Activated CD8-positive, alpha-beta T cell treated with anti-CD3 and anti-CD28 coated beads for 36 hours (primary cell): Measurements from ENCODE around the gene PSMC1. TPM values are rescaled to one million over a fixed set of nuclear protein-coding genes. Genes with fewer than 3 reads are reported as not detected.

Experiments
- ATAC-seq: fragments of 200-7000 bp; cut with Tn5 transposase; one replicate; pipeline ENCODE4 v1.10.0; 2021; ENCODE audit warnings: mild to moderate bottlenecking, moderate library complexity
- CTCF ChIA-PET: fragments of 350-600 bp; sonication (Branson Sonifier 250); formaldehyde crosslinking; loops from one replicate; lab custom pipeline; 2021; ENCODE audit warnings: antibody characterized with exemption; lab: Charles Lee
- POLR2A ChIA-PET: fragments of 350-600 bp; sonication (Branson Sonifier 250); formaldehyde crosslinking; loops from one replicate; lab custom pipeline; 2021; ENCODE audit warnings: antibody characterized with exemption; lab: Charles Lee
- DNase-seq: peaks from one replicate; pipeline ENCODE4 v3.0.0-alpha.2; 2020
- H3K27ac Mint-ChIP-seq: one replicate; pipeline ENCODE4 v1.8.0; 2021; ENCODE audit warnings: mild to moderate bottlenecking, mixed read lengths
- H3K27me3 Mint-ChIP-seq: one replicate; pipeline ENCODE4 v1.8.0; 2021; ENCODE audit warnings: mixed read lengths
- H3K36me3 Mint-ChIP-seq: one replicate; pipeline ENCODE4 v1.8.0; 2021; ENCODE audit warnings: low read depth, mixed read lengths
- H3K4me1 Mint-ChIP-seq: one replicate; pipeline ENCODE4 v1.8.0; 2021; ENCODE audit warnings: low read depth, mixed read lengths
- H3K4me3 Mint-ChIP-seq: one replicate; pipeline ENCODE4 v1.8.0; 2021; ENCODE audit warnings: mild to moderate bottlenecking, moderate library complexity, mixed read lengths
- H3K9me3 Mint-ChIP-seq: one replicate; pipeline ENCODE4 v1.8.0; 2021; ENCODE audit warnings: mixed read lengths
- intact Hi-C: fragments of 100-400 bp; cut with micrococcal nuclease; formaldehyde crosslinking; loops from one replicate; pipeline ENCODE4 v1.10.0; 2022
- total RNA-seq, 2 experiments: library from RNA; stranded (reverse); gene quantifications; one replicate each; pipeline ENCODE4 v1.2.3, GENCODE V29; 2021
- TF ChIP-seq, protein P1 (sequence below): fragments of 200-600 bp; IDR thresholded peaks from one replicate; pipeline ENCODE4 v1.8.0; 2022; ENCODE audit warnings: antibody characterized with exemption, mild to moderate bottlenecking

PSMC1 gene
- total RNA-seq, 2 experiments from 2014 or later, result 101 to 105 TPM

DNA sequence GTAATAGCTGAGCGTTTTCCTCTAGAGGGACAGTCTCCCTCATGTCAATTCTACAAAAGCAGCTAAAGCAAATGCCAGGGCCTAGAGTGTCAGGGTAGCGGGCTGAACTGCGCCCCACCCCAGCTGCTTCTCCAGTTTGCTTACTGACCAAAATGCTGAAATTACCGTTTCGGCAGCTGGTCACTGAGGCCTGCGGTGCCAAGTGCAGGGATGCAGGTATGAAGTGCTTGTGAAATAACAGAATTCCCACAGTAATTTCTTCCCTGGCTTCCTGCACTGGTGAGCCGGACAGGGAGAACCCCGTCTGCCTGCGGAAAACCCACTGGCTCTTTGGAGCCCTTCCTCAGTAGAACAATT lies 19.1 kb downstream of the PSMC1 start:
- Mint-ChIP-seq H3K9me3 (no peaks in the 10 kb centered on the region), H3K4me3 (no peak overlapping the region), H3K4me1 (peaks cover 13% of the 10 kb centered on the region), H3K36me3 (peaks cover 28% of the 10 kb centered on the region), H3K27ac (peak overlapping the region; percentile 87), H3K27me3 (no peaks in the 10 kb centered on the region)
- ATAC-seq (peak; percentile 35), DNase-seq (no peak)
- intact Hi-C loops, result no loop called here
- ChIA-PET POLR2A (interaction anchor here (1.4 to 2.5 kb wide), 2 partner anchors 9 to 10 kb away, joined by 4 to 10 read pairs; no protein-coding TSS in a partner anchor), CTCF (interaction anchor here (1.5 to 1.6 kb wide), 2 partner anchors 12 to 13 kb away, joined by 3 read pairs; no protein-coding TSS in a partner anchor)
- TF ChIP-seq, protein P1, sequence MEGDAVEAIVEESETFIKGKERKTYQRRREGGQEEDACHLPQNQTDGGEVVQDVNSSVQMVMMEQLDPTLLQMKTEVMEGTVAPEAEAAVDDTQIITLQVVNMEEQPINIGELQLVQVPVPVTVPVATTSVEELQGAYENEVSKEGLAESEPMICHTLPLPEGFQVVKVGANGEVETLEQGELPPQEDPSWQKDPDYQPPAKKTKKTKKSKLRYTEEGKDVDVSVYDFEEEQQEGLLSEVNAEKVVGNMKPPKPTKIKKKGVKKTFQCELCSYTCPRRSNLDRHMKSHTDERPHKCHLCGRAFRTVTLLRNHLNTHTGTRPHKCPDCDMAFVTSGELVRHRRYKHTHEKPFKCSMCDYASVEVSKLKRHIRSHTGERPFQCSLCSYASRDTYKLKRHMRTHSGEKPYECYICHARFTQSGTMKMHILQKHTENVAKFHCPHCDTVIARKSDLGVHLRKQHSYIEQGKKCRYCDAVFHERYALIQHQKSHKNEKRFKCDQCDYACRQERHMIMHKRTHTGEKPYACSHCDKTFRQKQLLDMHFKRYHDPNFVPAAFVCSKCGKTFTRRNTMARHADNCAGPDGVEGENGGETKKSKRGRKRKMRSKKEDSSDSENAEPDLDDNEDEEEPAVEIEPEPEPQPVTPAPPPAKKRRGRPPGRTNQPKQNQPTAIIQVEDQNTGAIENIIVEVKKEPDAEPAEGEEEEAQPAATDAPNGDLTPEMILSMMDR, result no peak

DNA sequence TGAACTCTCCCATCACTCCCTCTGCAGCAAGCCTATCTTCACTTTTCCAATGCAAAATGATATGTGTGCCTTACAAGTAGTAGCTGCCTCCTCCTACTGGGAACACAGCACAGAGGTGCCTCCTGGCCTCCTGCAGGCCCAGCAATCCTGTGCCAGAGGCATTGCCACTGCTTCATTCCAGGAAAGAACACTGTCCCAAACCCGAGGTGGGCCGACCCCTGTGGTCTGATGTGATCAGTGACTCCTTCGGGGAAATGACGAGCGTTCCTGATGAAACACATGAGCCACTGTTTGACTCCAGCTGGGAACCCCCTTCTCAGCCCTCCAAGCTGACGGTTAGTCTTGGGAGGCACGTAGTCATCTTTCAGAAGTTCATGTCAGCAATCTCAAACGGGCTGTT lies 19.5 kb downstream of the PSMC1 start:
- ChIA-PET POLR2A (interaction anchor here (1.4 to 2.5 kb wide), 2 partner anchors 9 kb away, joined by 4 to 10 read pairs; no protein-coding TSS in a partner anchor), CTCF (interaction anchor here (1.5 to 1.6 kb wide), 2 partner anchors 12 to 13 kb away, joined by 3 read pairs; no protein-coding TSS in a partner anchor)
- Mint-ChIP-seq H3K27ac (peak overlapping the region; percentile 72), H3K27me3 (no peaks in the 10 kb centered on the region), H3K36me3 (peaks cover 29% of the 10 kb centered on the region), H3K4me1 (peaks cover 13% of the 10 kb centered on the region), H3K9me3 (no peaks in the 10 kb centered on the region), H3K4me3 (no peak overlapping the region)
- ATAC-seq (no peak), DNase-seq (peak; percentile 12)
- intact Hi-C loops, result no loop called here
- TF ChIP-seq, protein P1, result no peak

DNA sequence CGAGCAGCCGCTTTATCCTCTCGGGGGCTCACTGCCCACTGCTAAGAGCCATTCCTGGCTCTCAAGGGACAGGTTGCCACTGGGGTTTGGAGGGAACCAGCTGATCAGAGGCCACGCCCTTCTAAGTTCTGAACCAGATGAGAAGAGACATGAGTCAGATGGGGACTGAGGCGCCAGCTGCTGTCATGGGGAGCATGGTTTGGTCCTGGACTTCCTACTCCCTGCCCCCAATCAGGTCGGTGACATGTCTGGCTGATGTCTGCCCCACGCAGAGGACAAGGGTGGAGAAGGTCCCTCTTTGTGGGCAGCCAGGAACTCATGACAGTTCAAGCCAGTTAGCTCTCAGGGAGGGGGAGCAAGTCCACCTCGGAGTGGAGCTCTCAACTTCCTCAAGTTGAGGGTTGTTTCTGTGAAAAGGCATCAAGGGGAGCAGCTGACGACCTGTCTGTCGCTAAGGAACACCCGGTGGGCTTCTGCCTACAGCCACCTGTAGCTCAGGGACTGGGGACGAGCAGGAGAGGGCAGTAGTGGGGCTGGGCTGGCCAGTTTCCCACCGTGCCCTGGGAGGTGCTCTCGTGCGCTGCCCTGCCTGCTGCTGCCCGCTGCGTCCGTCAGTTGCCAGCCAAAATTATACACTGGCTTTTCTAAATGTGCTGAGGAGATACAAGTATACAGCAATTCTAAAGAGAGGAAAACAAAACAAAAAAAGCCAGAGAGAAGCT lies 20.5 kb downstream of the PSMC1 start:
- ATAC-seq (no peak), DNase-seq (peak; percentile 15)
- POLR2A ChIA-PET, result interaction anchor here (1.4 to 2.5 kb wide), 3 partner anchors 8 to 10 kb away, joined by 3 to 10 read pairs (median 4); no protein-coding TSS in a partner anchor
- Mint-ChIP-seq H3K4me1 (peaks cover 13% of the 10 kb centered on the region), H3K4me3 (no peak overlapping the region), H3K27me3 (no peaks in the 10 kb centered on the region), H3K27ac (peak overlapping the region; percentile 42), H3K9me3 (no peaks in the 10 kb centered on the region), H3K36me3 (peaks cover 29% of the 10 kb centered on the region)
- intact Hi-C loops, result no loop called here
- CTCF ChIA-PET, result interaction anchor here (1.6 kb wide), 1 partner anchor 14 kb away, joined by 3 read pairs; no protein-coding TSS in a partner anchor
- TF ChIP-seq, protein P1, result no peak

DNA sequence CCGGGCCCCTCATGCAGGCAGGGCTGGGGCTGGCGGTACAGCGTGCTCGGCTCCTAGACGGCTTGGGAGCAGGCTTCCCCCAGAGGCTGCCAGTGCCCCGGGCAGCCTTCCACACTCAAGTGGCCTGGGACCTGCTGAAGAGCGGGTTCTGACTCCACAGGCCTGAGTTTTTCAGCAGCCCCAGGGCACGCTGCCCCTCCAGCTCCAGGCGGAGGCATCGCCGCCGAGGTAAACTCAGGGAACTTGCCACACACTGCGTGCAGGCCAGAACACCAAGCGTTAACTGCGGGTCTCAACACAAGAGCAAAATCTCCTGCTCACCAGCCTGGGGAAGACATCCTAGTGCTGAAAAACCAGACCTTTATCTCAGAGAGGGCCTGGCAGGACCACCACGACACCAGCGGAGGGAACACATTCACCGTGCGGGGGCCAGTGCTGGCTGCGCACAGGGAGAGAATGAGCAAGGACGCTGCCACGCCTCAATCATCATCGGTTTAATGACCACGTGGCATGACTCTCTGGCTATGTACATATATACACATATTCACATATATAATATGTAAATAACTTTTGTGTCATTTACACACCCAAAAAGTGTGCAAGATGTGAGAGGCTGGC lies 21.3 kb downstream of the PSMC1 start:
- ATAC-seq (no peak), DNase-seq (no peak)
- CTCF ChIA-PET, result no interaction called here
- TF ChIP-seq, protein P1, result no peak
- H3K27ac Mint-ChIP-seq, result no peak overlapping the region
- H3K4me1 Mint-ChIP-seq, result peaks cover 13% of the 10 kb centered on the region
- intact Hi-C loops, result no loop called here
- no peaks in the 10 kb centered on the region for H3K27me3 Mint-ChIP-seq
- H3K9me3 Mint-ChIP-seq, result no peaks in the 10 kb centered on the region
- H3K36me3 Mint-ChIP-seq, result peaks cover 29% of the 10 kb centered on the region
- H3K4me3 Mint-ChIP-seq, result no peak overlapping the region
- POLR2A ChIA-PET, result interaction anchor here (0.6 to 1.4 kb wide), 2 partner anchors 10 to 26 kb away, joined by 3 to 4 read pairs; no protein-coding TSS in a partner anchor
